GM19099 (cell line): ENCODE measurements around the gene ALKAL2.

Experiments used
- POLR2A ChIP-seq: IDR thresholded peaks from 3 replicates; pipeline ENCODE4 v1.6.1; 2011; ENCODE audit warnings: low read depth; ENCODE audit not compliant: insufficient read length; ENCODE audit errors: extremely low read depth

Gene ALKAL2

GRCh38 chr2:287911-288757 lies at the start of gene ALKAL2:
TSS of gene ALKAL2 (minus strand) at chr2:288091. CDS start at chr2:287835, 256 bp downstream.
- TF ChIP-seq POLR2A, result no peak

GRCh38 chr2:336360-336759 lies 48.5 kb upstream of the ALKAL2 start:
- no peak for TF ChIP-seq POLR2A

GRCh38 chr2:332592-332991 lies 44.7 kb upstream of the ALKAL2 start:
- no peak for TF ChIP-seq POLR2A

GRCh38 chr2:328761-329160 lies 40.9 kb upstream of the ALKAL2 start:
- TF ChIP-seq POLR2A, result no peak

- TF ChIP-seq POLR2A, result no peak
Observed at GRCh38 chr2:323035-323434, 35.1 kb upstream of the ALKAL2 start.

GRCh38 chr2:322326-322725 lies 34.4 kb upstream of the ALKAL2 start:
- no peak for TF ChIP-seq POLR2A

- TF ChIP-seq POLR2A, result no peak
Observed at GRCh38 chr2:320561-320960, 32.7 kb upstream of the ALKAL2 start.

GRCh38 chr2:319059-319600 lies 31.2 kb upstream of the ALKAL2 start:
- no peak for TF ChIP-seq POLR2A

GRCh38 chr2:317501-318424 lies 29.9 kb upstream of the ALKAL2 start:
- no peak for TF ChIP-seq POLR2A

GRCh38 chr2:316381-316780 lies 28.5 kb upstream of the ALKAL2 start:
- TF ChIP-seq POLR2A, result no peak

GRCh38 chr2:314561-315336 lies 26.9 kb upstream of the ALKAL2 start:
- no peak for TF ChIP-seq POLR2A

- no peak for TF ChIP-seq POLR2A
Observed at GRCh38 chr2:313991-314390, 26.1 kb upstream of the ALKAL2 start.

GRCh38 chr2:310994-311393 lies 23.1 kb upstream of the ALKAL2 start:
- TF ChIP-seq POLR2A, result no peak

GRCh38 chr2:309954-310510 lies 22.1 kb upstream of the ALKAL2 start:
- no peak for TF ChIP-seq POLR2A

GRCh38 chr2:309148-309953 lies 21.5 kb upstream of the ALKAL2 start:
- TF ChIP-seq POLR2A, result no peak
